SK-N-SH treated with all-trans-retinoic acid at 6 μM for 48 hours (cell line): ENCODE data around the gene CSNK2A1.

ENCODE experiments used
- ATAC-seq: fragments of 200-7000 bp; cut with Tn5 transposase; 3 replicates; pipeline ENCODE4 v1.9.1; 2020; ENCODE audit warnings: mild to moderate bottlenecking, moderate library complexity
- ARNTL ChIP-seq: fragments of 450-650 bp; formaldehyde crosslinking; IDR thresholded peaks from 2 replicates; pipeline ENCODE4 v1.5.0; 2020; ENCODE audit warnings: low read depth, mild to moderate bottlenecking, moderate library complexity, borderline replicate concordance
- BACH2 ChIP-seq: fragments of 250-450 bp; sonication (Bioruptor Pico); IDR thresholded peaks from 2 replicates; pipeline ENCODE4 v1.9.0; 2021; ENCODE audit warnings: mild to moderate bottlenecking, borderline replicate concordance
- CSDC2 ChIP-seq: fragments of 250-450 bp; sonication (Bioruptor Pico); IDR thresholded peaks from 2 replicates; pipeline ENCODE4 v1.5.0; 2020; ENCODE audit warnings: mild to moderate bottlenecking, moderate library complexity
- CSRNP3 ChIP-seq: fragments of 250-450 bp; sonication (Bioruptor Pico); IDR thresholded peaks from 2 replicates; pipeline ENCODE4 v1.5.1; 2021; ENCODE audit warnings: mild to moderate bottlenecking, moderate library complexity
- ESRRG ChIP-seq: fragments of 250-450 bp; sonication (Bioruptor Pico); IDR thresholded peaks from 2 replicates; pipeline ENCODE4 v1.6.1; 2021; ENCODE audit warnings: mild to moderate bottlenecking
- GLIS3 ChIP-seq: fragments of 250-450 bp; sonication (Bioruptor Pico); IDR thresholded peaks from 2 replicates; pipeline ENCODE4 v1.5.0; 2020; ENCODE audit warnings: mild to moderate bottlenecking, moderate library complexity
- ISL1 ChIP-seq: fragments of 250-450 bp; sonication (Bioruptor Pico); IDR thresholded peaks from 2 replicates; pipeline ENCODE4 v2.1.2; 2022; ENCODE audit warnings: mild to moderate bottlenecking, moderate library complexity
- OSR1 ChIP-seq: fragments of 250-450 bp; sonication (Bioruptor Pico); IDR thresholded peaks from 2 replicates; pipeline ENCODE4 v1.8.0; 2022; ENCODE audit warnings: moderate library complexity, mild to moderate bottlenecking, inconsistent platforms
- PPARA ChIP-seq: fragments of 250-450 bp; sonication (Bioruptor Pico); IDR thresholded peaks from 2 replicates; pipeline ENCODE4 v1.5.0; 2020; ENCODE audit warnings: mild to moderate bottlenecking, borderline replicate concordance
- RARB ChIP-seq: fragments of 250-450 bp; sonication (Bioruptor Pico); IDR thresholded peaks from 2 replicates; pipeline ENCODE4 v1.8.0; 2021; ENCODE audit warnings: mild to moderate bottlenecking, moderate library complexity
- SNAI2 ChIP-seq: fragments of 250-450 bp; sonication (Bioruptor Pico); IDR thresholded peaks from 2 replicates; pipeline ENCODE4 v1.5.0; 2020; ENCODE audit warnings: mild to moderate bottlenecking, moderate library complexity
- TCF4 ChIP-seq: fragments of 250-450 bp; sonication (Bioruptor Pico); IDR thresholded peaks from 2 replicates; pipeline ENCODE4 v1.8.0; 2021; ENCODE audit warnings: mild to moderate bottlenecking, moderate library complexity, borderline replicate concordance
- TSHZ2 ChIP-seq: fragments of 250-450 bp; sonication (Bioruptor Pico); IDR thresholded peaks from 2 replicates; pipeline ENCODE4 v1.5.0; 2020; ENCODE audit warnings: mild to moderate bottlenecking, moderate library complexity
- ZC3H10 ChIP-seq: fragments of 250-450 bp; sonication (Bioruptor Pico); IDR thresholded peaks from 2 replicates; pipeline ENCODE4 v1.5.1; 2021; ENCODE audit warnings: mild to moderate bottlenecking, moderate library complexity
- ZFP3 ChIP-seq: fragments of 250-450 bp; sonication (Bioruptor Pico); IDR thresholded peaks from 2 replicates; pipeline ENCODE4 v1.5.0; 2020; ENCODE audit warnings: mild to moderate bottlenecking, moderate library complexity
- ZFP30 ChIP-seq: fragments of 450-650 bp; formaldehyde crosslinking; IDR thresholded peaks from 2 replicates; pipeline ENCODE4 v1.5.0; 2022; ENCODE audit warnings: mild to moderate bottlenecking, moderate library complexity
- ZNF565 ChIP-seq: fragments of 450-650 bp; formaldehyde crosslinking; conservative IDR thresholded peaks from 2 replicates; pipeline ENCODE4 v1.5.0; 2020; ENCODE audit warnings: low read depth, mild to moderate bottlenecking, moderate library complexity
- ZNF70 ChIP-seq: fragments of 450-650 bp; formaldehyde crosslinking; IDR thresholded peaks from 2 replicates; pipeline ENCODE4 v1.5.0; 2020; ENCODE audit warnings: mild to moderate bottlenecking, moderate library complexity
- ZNF8 ChIP-seq: fragments of 450-650 bp; formaldehyde crosslinking; IDR thresholded peaks from 2 replicates; pipeline ENCODE4 v1.5.0; 2020; ENCODE audit warnings: mild to moderate bottlenecking, moderate library complexity
- TF ChIP-seq, protein P1 (sequence below): fragments of 250-450 bp; sonication (Bioruptor Pico); IDR thresholded peaks from 2 replicates; pipeline ENCODE4 v1.8.0; 2021; ENCODE audit warnings: low read depth, mild to moderate bottlenecking, moderate library complexity, borderline replicate concordance
- TF ChIP-seq, protein P2 (sequence below): fragments of 250-450 bp; sonication (Bioruptor Pico); IDR thresholded peaks from 2 replicates; pipeline ENCODE4 v1.5.1; 2020; ENCODE audit warnings: low read depth, mild to moderate bottlenecking, moderate library complexity
- TF ChIP-seq, protein P3 (sequence below): fragments of 250-450 bp; sonication (Bioruptor Pico); IDR thresholded peaks from 2 replicates; pipeline ENCODE4 v1.8.0; 2020; ENCODE audit warnings: mild to moderate bottlenecking, moderate library complexity, borderline replicate concordance

The CSNK2A1 gene

DNA sequence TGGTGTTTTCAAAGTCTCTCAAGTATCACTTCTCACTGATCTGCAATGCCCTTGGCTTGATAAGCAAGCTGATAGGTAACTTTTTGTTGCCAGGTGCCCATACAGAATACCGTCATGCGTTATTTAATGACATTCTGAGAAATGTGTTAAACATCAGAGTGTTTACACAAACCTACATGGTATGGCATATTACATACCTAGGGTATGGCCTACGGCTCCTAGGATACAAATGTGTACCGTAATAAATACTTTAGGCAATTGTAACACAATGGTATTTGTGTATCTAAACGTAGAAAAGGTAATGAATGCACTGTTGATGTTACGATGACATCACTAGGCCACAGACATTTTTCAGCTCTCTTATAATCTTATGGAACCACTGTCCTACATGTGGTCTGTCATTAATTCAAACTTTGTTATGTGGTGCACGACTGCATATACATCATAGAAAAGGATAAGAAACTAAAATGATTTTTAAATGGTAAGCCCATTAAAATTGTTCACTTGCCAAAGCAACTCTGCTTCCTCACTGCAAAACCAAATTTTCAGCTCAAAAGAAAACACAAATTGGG lies 35.7 kb downstream of the CSNK2A1 start (continued):
- TF ChIP-seq TSHZ2 (no peak), PPARA (CRISPR knock-in tag) (no peak), BACH2 (no peak), ZNF70 (CRISPR knock-in tag) (no peak), SNAI2 (CRISPR knock-in tag) (no peak), CSRNP3 (CRISPR knock-in tag) (no peak), OSR1 (no peak), CSDC2 (no peak), ARNTL (CRISPR knock-in tag) (no peak), GLIS3 (CRISPR knock-in tag) (no peak)

DNA sequence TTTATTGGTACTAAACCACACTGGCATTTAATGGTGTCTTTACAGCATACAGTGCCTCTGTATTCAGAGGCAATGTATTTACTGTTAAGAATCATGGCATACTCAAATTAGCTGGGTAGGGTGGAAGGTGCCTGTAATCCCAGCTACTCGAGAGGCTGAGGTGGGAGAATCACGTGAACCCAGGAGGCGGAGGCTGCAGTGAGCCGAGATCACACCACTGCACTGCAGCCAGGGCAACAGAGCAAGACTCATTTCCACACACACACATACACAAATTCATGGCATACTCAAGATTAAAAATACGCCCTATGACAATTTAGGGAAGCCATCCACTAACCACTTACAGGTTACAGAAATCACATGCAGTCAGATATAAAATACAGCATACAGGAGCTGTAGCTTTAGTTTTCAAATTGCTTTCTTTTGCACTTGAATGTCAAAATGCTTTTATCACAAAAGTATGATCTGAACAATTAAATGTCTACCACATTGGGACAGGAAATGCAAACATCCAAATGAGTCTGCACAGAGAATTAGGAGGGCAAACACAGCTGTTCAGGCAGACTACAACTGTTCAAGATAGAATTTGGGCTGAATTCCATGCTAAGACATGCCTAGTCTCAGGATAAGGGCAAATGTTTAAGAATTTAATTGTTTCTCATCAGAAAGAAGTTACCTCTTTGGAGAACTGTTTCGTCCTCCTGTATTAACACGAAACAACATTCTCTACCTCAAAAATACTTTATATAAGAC lies 36.4 kb downstream of the CSNK2A1 start:
- no peak for ATAC-seq
- TF ChIP-seq, protein P1, sequence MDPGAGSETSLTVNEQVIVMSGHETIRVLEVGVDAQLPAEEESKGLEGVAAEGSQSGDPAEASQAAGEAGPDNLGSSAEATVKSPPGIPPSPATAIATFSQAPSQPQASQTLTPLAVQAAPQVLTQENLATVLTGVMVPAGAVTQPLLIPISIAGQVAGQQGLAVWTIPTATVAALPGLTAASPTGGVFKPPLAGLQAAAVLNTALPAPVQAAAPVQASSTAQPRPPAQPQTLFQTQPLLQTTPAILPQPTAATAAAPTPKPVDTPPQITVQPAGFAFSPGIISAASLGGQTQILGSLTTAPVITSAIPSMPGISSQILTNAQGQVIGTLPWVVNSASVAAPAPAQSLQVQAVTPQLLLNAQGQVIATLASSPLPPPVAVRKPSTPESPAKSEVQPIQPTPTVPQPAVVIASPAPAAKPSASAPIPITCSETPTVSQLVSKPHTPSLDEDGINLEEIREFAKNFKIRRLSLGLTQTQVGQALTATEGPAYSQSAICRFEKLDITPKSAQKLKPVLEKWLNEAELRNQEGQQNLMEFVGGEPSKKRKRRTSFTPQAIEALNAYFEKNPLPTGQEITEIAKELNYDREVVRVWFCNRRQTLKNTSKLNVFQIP (CRISPR knock-in tag), result no peak
- TF ChIP-seq OSR1, result no peak
- TF ChIP-seq ZNF8 (CRISPR knock-in tag), result no peak
- no peak for TF ChIP-seq BACH2
- no peak for TF ChIP-seq TCF4
- no peak for TF ChIP-seq ZC3H10 (CRISPR knock-in tag)
- no peak for TF ChIP-seq CSDC2
- TF ChIP-seq CSRNP3 (CRISPR knock-in tag), result no peak
- TF ChIP-seq ZNF565 (CRISPR knock-in tag), result no peak
- no peak for TF ChIP-seq ESRRG
- TF ChIP-seq PPARA (CRISPR knock-in tag), result no peak
- no peak for TF ChIP-seq RARB (CRISPR knock-in tag)
- no peak for TF ChIP-seq ZNF70 (CRISPR knock-in tag)

DNA sequence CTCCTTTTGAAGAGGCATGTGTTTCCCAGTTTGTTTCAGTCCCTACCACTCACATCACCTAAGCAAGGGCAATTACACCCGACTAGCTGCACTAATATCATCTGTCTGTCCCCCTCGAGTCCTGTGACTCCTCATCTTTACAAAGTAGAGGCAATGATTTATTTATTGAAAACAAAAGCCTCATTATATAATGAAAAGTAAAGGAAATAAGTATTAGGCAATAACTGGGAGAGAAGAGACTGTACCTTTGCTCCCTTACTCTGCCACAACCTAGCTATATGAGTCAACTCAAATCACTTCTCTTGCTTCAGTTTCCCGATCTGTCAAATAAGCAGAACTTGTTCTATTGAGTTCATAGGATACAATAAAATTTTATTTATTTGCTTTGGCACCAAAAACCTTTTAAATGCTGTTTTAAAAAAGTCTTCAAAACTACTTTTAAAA lies 38.9 kb downstream of the CSNK2A1 start:
- TF ChIP-seq ZFP3 (CRISPR knock-in tag) (no peak), ISL1 (no peak), RARB (CRISPR knock-in tag) (no peak), PPARA (CRISPR knock-in tag) (no peak), ZNF565 (CRISPR knock-in tag) (no peak), OSR1 (no peak), ZFP30 (CRISPR knock-in tag) (no peak), BACH2 (no peak), ARNTL (CRISPR knock-in tag) (no peak)
- TF ChIP-seq, protein P2, sequence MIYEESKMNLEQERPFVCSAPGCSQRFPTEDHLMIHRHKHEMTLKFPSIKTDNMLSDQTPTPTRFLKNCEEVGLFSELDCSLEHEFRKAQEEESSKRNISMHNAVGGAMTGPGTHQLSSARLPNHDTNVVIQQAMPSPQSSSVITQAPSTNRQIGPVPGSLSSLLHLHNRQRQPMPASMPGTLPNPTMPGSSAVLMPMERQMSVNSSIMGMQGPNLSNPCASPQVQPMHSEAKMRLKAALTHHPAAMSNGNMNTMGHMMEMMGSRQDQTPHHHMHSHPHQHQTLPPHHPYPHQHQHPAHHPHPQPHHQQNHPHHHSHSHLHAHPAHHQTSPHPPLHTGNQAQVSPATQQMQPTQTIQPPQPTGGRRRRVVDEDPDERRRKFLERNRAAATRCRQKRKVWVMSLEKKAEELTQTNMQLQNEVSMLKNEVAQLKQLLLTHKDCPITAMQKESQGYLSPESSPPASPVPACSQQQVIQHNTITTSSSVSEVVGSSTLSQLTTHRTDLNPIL (CRISPR knock-in tag), result no peak
- TF ChIP-seq, protein P1 (CRISPR knock-in tag), result no peak
- TF ChIP-seq, protein P3, sequence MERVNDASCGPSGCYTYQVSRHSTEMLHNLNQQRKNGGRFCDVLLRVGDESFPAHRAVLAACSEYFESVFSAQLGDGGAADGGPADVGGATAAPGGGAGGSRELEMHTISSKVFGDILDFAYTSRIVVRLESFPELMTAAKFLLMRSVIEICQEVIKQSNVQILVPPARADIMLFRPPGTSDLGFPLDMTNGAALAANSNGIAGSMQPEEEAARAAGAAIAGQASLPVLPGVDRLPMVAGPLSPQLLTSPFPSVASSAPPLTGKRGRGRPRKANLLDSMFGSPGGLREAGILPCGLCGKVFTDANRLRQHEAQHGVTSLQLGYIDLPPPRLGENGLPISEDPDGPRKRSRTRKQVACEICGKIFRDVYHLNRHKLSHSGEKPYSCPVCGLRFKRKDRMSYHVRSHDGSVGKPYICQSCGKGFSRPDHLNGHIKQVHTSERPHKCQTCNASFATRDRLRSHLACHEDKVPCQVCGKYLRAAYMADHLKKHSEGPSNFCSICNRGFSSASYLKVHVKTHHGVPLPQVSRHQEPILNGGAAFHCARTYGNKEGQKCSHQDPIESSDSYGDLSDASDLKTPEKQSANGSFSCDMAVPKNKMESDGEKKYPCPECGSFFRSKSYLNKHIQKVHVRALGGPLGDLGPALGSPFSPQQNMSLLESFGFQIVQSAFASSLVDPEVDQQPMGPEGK, result no peak
- TF ChIP-seq, all 23 proteins: peak for 0
- ATAC-seq, result no peak
